ENCODE measurements around the gene RPS6KA2.

The RPS6KA2 gene

GRCh38 chr6:166516251-166516884 lies 110.7 kb downstream of the RPS6KA2 start:
- no peak for DNase-seq (ENCODE audit: low read depth, low spot score)
- ChIA-PET POLR2A (no interaction called here), CTCF (interaction anchor here (1.1 to 2.5 kb wide), 5 partner anchors 12 to 473 kb away, joined by 4 to 10 read pairs (median 5); partner anchors contain the start of gene RPS6KA2)
- no peak overlapping the region for H3K4me3 ChIP-seq (ENCODE audit: low read depth, low read length)
- no peak for TF ChIP-seq CTCF (IDR thresholded peaks at IDR 0.05; ENCODE audit: insufficient read depth, low read length, missing control alignments)

GRCh38 chr6:166515072-166515810 lies 111.8 kb downstream of the RPS6KA2 start:
- peak; percentile 68 for TF ChIP-seq CTCF (IDR thresholded peaks at IDR 0.05; ENCODE audit: insufficient read depth, low read length, missing control alignments)
- H3K4me3 ChIP-seq (ENCODE audit: low read depth, low read length), result no peak overlapping the region
- ChIA-PET CTCF (interaction anchor here (0.7 to 2.5 kb wide), 14 partner anchors 8 to 474 kb away, joined by 3 to 10 read pairs (median 4); partner anchors contain the start of gene RPS6KA2), POLR2A (interaction anchor here (0.5 kb wide), 1 partner anchor 91 kb away, joined by 3 read pairs; no protein-coding TSS in a partner anchor)
- DNase-seq (ENCODE audit: low read depth, low spot score), result peak; percentile 33

GRCh38 chr6:166514196-166514595 lies 112.9 kb downstream of the RPS6KA2 start:
- H3K4me3 ChIP-seq (ENCODE audit: low read depth, low read length), result no peak overlapping the region
- CTCF ChIA-PET, result interaction anchor here (1.2 to 2.5 kb wide), 5 partner anchors 26 to 475 kb away, joined by 3 to 10 read pairs (median 4); partner anchors contain the start of gene RPS6KA2
- DNase-seq (ENCODE audit: low read depth, low spot score), result no peak
- POLR2A ChIA-PET, result no interaction called here
- TF ChIP-seq CTCF (IDR thresholded peaks at IDR 0.05; ENCODE audit: insufficient read depth, low read length, missing control alignments), result peak; percentile 29

- POLR2A ChIA-PET, result no interaction called here
- no peak for TF ChIP-seq CTCF (IDR thresholded peaks at IDR 0.05; ENCODE audit: insufficient read depth, low read length, missing control alignments)
- CTCF ChIA-PET, result interaction anchor here (1.0 to 1.5 kb wide), 2 partner anchors 12 to 108 kb away, joined by 3 to 5 read pairs; no protein-coding TSS in a partner anchor
- no peak overlapping the region for H3K4me3 ChIP-seq (ENCODE audit: low read depth, low read length)
- DNase-seq (ENCODE audit: low read depth, low spot score), result no peak
Measured at GRCh38 chr6:166512567-166512966, 114.5 kb downstream of the RPS6KA2 start.

- CTCF ChIA-PET, result no interaction called here
- no peak for TF ChIP-seq CTCF (IDR thresholded peaks at IDR 0.05; ENCODE audit: insufficient read depth, low read length, missing control alignments)
- no peak overlapping the region for H3K4me3 ChIP-seq (ENCODE audit: low read depth, low read length)
- POLR2A ChIA-PET, result no interaction called here
- no peak for DNase-seq (ENCODE audit: low read depth, low spot score)
Measured at GRCh38 chr6:166511316-166511715, 115.7 kb downstream of the RPS6KA2 start.

- ChIA-PET CTCF (no interaction called here), POLR2A (no interaction called here)
Measured at GRCh38 chr6:166509193-166509592, 117.9 kb downstream of the RPS6KA2 start.

More at GRCh38 chr6:166509193-166509592, 117.9 kb downstream of the RPS6KA2 start:
- no peak overlapping the region for H3K4me3 ChIP-seq (ENCODE audit: low read depth, low read length)
- no peak for DNase-seq (ENCODE audit: low read depth, low spot score)
- TF ChIP-seq CTCF (IDR thresholded peaks at IDR 0.05; ENCODE audit: insufficient read depth, low read length, missing control alignments), result no peak

Measured in AG04449 (cell line).